HG03196 (cell line): Measurements from ENCODE around the gene PLPP4.
A peak's percentile ranks its signal among the peaks of the same experiment; 100 is the strongest.

Experiments
- ATAC-seq: cut with Tn5 transposase; IDR thresholded peaks from one replicate; pipeline ENCODE4 v1.9.1; 2021; ENCODE audit not compliant: unreplicated experiment

PLPP4 gene

GRCh38 chr10:120607016-120607709, 150.1 kb downstream of the PLPP4 start:
- ATAC-seq: peak; percentile 22

GRCh38 chr10:120607710-120608703, 151.0 kb downstream of the PLPP4 start:
- ATAC-seq: peak; percentile 30

- no peak for ATAC-seq
Observed at GRCh38 chr10:120609006-120609405, 152.0 kb downstream of the PLPP4 start.

GRCh38 chr10:120610791-120611190, 153.8 kb downstream of the PLPP4 start:
- ATAC-seq: no peak

- no peak for ATAC-seq
Observed at GRCh38 chr10:120612756-120613155, 155.7 kb downstream of the PLPP4 start.

- no peak for ATAC-seq
Observed at GRCh38 chr10:120613180-120613579, 156.2 kb downstream of the PLPP4 start.

GRCh38 chr10:120614680-120615079, 157.7 kb downstream of the PLPP4 start:
- no peak for ATAC-seq

GRCh38 chr10:120616311-120616911, 159.4 kb downstream of the PLPP4 start:
- no peak for ATAC-seq

GRCh38 chr10:120628197-120628596, 171.2 kb downstream of the PLPP4 start:
- ATAC-seq: no peak

- no peak for ATAC-seq
Observed at GRCh38 chr10:120630266-120630665, 173.2 kb downstream of the PLPP4 start.

- no peak for ATAC-seq
Observed at GRCh38 chr10:120632047-120632446, 175.0 kb downstream of the PLPP4 start.

- no peak for ATAC-seq
Observed at GRCh38 chr10:120632942-120633341, 175.9 kb downstream of the PLPP4 start.

- no peak for ATAC-seq
Observed at GRCh38 chr10:120634659-120635058, 177.6 kb downstream of the PLPP4 start.
